ENCODE data around the gene COL15A1. TPM values are rescaled to one million over a fixed set of nuclear protein-coding genes. Genes with fewer than 3 reads are reported as not detected.
A peak's percentile ranks its signal among the peaks of the same experiment; 100 is the strongest.

The COL15A1 gene
- polyA plus RNA-seq, 4 donors, result 0.22 to 12.5 (median 2.5) TPM

GRCh38 chr9:99103054-99103895 lies 159.6 kb downstream of the COL15A1 start:
- no peaks in the 10 kb centered on the region for H3K36me3 ChIP-seq (ENCODE audit: control insufficient read depth in 3 of 3, insufficient read depth in 2 of 3, low read depth in 1 of 3, low read length in 3 of 3)
- no peak for FAIRE-seq
- DNase-seq, result peak; percentile 52 to 62
- 13 to 47% (median 41%) methylated on average over 11 of the region's 11 CpGs for WGBS, 3 donors
- H3K27me3 ChIP-seq (ENCODE audit: control insufficient read depth in 3 of 3, insufficient read depth in 3 of 3, low read length in 3 of 3), result no peaks in the 10 kb centered on the region
- peak overlapping the region in 1 of 3 donors; percentile 55 for H3K4me3 ChIP-seq (ENCODE audit: low read depth in 1 of 3, low read length in 3 of 3)
- peak overlapping the region in 2 of 3 donors; percentile 48 to 50 for H3K27ac ChIP-seq (ENCODE audit: low read depth in 1 of 3, low read length in 2 of 3)
- H3K9me3 ChIP-seq (ENCODE audit: control insufficient read depth in 2 of 2, insufficient read depth in 1 of 2, low read depth in 1 of 2, low read length in 1 of 2), result no peaks in the 10 kb centered on the region
- H3K4me1 ChIP-seq (ENCODE audit: control insufficient read depth in 3 of 3, insufficient read depth in 2 of 3, low read depth in 1 of 3, low read length in 2 of 3), result peaks cover 0 to 22% (median 5%) of the 10 kb centered on the region in 3 donors

DNA sequence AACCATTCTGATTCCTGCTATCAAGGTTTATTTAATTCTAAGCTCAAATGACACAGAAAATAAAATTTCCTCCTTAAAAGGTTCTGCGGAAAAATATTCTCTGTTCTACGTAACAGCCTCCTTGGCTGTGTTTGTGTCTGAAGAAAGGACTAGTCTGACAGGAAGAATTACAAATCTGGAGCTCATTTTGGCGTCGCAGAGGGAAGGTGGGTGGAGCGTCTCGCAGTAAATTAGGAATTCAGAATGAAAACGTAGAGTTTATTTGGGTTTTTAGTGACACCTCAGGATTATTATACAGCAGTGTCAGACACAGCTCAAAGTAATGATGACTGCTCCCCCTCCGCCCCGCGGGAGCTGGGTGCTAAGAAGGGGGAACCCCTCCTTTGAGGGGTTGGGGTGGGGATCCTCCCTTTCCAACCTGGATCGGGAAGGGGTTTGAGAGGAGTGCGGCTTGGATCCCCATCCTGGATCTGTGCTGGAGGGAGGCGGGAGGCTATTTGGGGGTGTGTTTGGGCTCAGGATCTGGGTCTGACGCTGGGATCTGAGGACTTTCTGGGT lies 160.3 kb downstream of the COL15A1 start:
- H3K4me3 ChIP-seq (ENCODE audit: low read depth in 1 of 3, low read length in 3 of 3), result peak overlapping the region in 2 of 3 donors; percentile 55 to 99
- no peaks in the 10 kb centered on the region for H3K9me3 ChIP-seq (ENCODE audit: control insufficient read depth in 2 of 2, insufficient read depth in 1 of 2, low read depth in 1 of 2, low read length in 1 of 2)
- WGBS, 3 donors, result 6 to 13% (median 10%) methylated on average over 14 of the region's 14 CpGs
- peak in 1 of 2 donors; percentile 25 for DNase-seq
- H3K36me3 ChIP-seq (ENCODE audit: control insufficient read depth in 3 of 3, insufficient read depth in 2 of 3, low read depth in 1 of 3, low read length in 3 of 3), result no peaks in the 10 kb centered on the region
- peak overlapping the region in 2 of 3 donors; percentile 48 to 91 for H3K27ac ChIP-seq (ENCODE audit: low read depth in 1 of 3, low read length in 2 of 3)
- FAIRE-seq, result no peak
- no peaks in the 10 kb centered on the region for H3K27me3 ChIP-seq (ENCODE audit: control insufficient read depth in 3 of 3, insufficient read depth in 3 of 3, low read length in 3 of 3)
- peaks cover 0 to 22% (median 11%) of the 10 kb centered on the region in 3 donors for H3K4me1 ChIP-seq (ENCODE audit: control insufficient read depth in 3 of 3, insufficient read depth in 2 of 3, low read depth in 1 of 3, low read length in 2 of 3)

GRCh38 chr9:99104459-99105151 lies 160.9 kb downstream of the COL15A1 start, which contains the start of gene TGFBR1:
Gene TGFBR1 (plus strand): TSS chr9:99105113. CDS start chr9:99105206, 93 bp downstream.
- H3K4me1 ChIP-seq (ENCODE audit: control insufficient read depth in 3 of 3, insufficient read depth in 2 of 3, low read depth in 1 of 3, low read length in 2 of 3), result peaks cover 0 to 22% (median 16%) of the 10 kb centered on the region in 3 donors
- 0 to 1% (median 0%) methylated on average over 36 to 60 of the region's 60 CpGs for WGBS, 3 donors
- no peaks in the 10 kb centered on the region for H3K9me3 ChIP-seq (ENCODE audit: control insufficient read depth in 2 of 2, insufficient read depth in 1 of 2, low read depth in 1 of 2, low read length in 1 of 2)

DNA sequence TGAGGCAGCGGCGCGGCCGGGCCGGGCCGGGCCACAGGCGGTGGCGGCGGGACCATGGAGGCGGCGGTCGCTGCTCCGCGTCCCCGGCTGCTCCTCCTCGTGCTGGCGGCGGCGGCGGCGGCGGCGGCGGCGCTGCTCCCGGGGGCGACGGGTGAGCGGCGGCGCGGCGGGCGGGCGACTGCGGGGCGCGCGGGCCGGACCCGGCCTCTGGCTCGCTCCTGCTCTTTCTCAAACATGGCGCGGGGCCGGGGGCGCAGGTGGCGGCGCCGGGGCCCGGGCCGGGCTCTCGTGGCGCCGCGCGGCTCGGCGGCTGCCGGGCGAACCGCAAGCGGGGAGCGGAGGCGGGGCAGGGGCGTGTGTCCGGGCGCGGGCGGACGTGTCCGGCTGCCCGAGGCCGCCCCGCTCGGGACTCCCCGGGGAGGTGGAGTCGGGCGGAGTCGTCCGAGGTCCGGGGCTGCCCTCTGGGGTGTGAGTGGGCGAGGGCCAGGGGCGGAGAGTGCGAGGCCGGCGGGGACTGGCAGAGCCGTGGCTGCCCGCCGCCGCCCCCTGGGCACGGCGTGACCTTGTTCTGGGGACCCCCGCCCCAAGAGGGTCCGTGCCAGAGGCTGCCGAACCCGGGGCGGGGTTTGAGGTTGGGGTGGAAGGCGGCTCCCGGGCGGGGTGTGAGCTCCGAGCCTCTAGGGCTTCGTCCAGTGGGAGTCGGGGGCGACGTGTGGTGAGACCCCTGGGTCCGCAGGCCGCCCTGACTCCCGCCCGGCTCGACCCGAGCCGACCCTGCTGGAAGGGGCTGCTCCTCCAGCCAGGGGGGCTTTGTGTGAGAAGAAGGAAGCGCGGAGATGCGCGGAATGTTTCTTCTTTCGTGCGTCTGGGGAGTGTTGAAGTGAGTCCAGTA lies 161.7 kb downstream of the COL15A1 start:
- Histone ChIP-seq H3K9me3 (ENCODE audit: control insufficient read depth in 2 of 2, insufficient read depth in 1 of 2, low read depth in 1 of 2, low read length in 1 of 2) (no peaks in the 10 kb centered on the region), H3K27me3 (ENCODE audit: control insufficient read depth in 3 of 3, insufficient read depth in 3 of 3, low read length in 3 of 3) (no peaks in the 10 kb centered on the region), H3K27ac (ENCODE audit: low read depth in 1 of 3, low read length in 2 of 3) (peak overlapping the region; percentile 60 to 90 (median 82)), H3K36me3 (ENCODE audit: control insufficient read depth in 3 of 3, insufficient read depth in 2 of 3, low read depth in 1 of 3, low read length in 3 of 3) (no peaks in the 10 kb centered on the region), H3K4me3 (ENCODE audit: low read depth in 1 of 3, low read length in 3 of 3) (peak overlapping the region; percentile 78 to 99 (median 86)), H3K4me1 (ENCODE audit: control insufficient read depth in 3 of 3, insufficient read depth in 2 of 3, low read depth in 1 of 3, low read length in 2 of 3) (peaks cover 0 to 22% (median 17%) of the 10 kb centered on the region in 3 donors)
- DNase-seq (peak; percentile 71 to 78), FAIRE-seq (no peak)
- 0 to 1% (median 1%) methylated on average over 42 to 118 of the region's 118 CpGs for WGBS, 3 donors

More at GRCh38 chr9:99104459-99105151, 160.9 kb downstream of the COL15A1 start, which contains the start of gene TGFBR1:
- peak within 1 kb of the TSS; percentile 60 to 91 (median 82) for H3K27ac ChIP-seq (ENCODE audit: low read depth in 1 of 3, low read length in 2 of 3)
- peak within 1 kb of the TSS; percentile 78 to 99 (median 86) for H3K4me3 ChIP-seq (ENCODE audit: low read depth in 1 of 3, low read length in 3 of 3)
- no peaks in the 10 kb centered on the region for H3K27me3 ChIP-seq (ENCODE audit: control insufficient read depth in 3 of 3, insufficient read depth in 3 of 3, low read length in 3 of 3)
- DNase-seq, result peak; percentile 93 to 96
- no peak for FAIRE-seq
- H3K36me3 ChIP-seq (ENCODE audit: control insufficient read depth in 3 of 3, insufficient read depth in 2 of 3, low read depth in 1 of 3, low read length in 3 of 3), result no peaks in the 10 kb centered on the region

GRCh38 chr9:99106044-99106375 lies 162.3 kb downstream of the COL15A1 start:
- H3K36me3 ChIP-seq (ENCODE audit: control insufficient read depth in 3 of 3, insufficient read depth in 2 of 3, low read depth in 1 of 3, low read length in 3 of 3), result no peaks in the 10 kb centered on the region
- peak overlapping the region; percentile 78 to 99 (median 86) for H3K4me3 ChIP-seq (ENCODE audit: low read depth in 1 of 3, low read length in 3 of 3)
- FAIRE-seq, result no peak
- H3K27ac ChIP-seq (ENCODE audit: low read depth in 1 of 3, low read length in 2 of 3), result peak overlapping the region in 2 of 3 donors; percentile 60 to 90
- peaks cover 0 to 22% (median 17%) of the 10 kb centered on the region in 3 donors for H3K4me1 ChIP-seq (ENCODE audit: control insufficient read depth in 3 of 3, insufficient read depth in 2 of 3, low read depth in 1 of 3, low read length in 2 of 3)
- no peaks in the 10 kb centered on the region for H3K27me3 ChIP-seq (ENCODE audit: control insufficient read depth in 3 of 3, insufficient read depth in 3 of 3, low read length in 3 of 3)
- no peaks in the 10 kb centered on the region for H3K9me3 ChIP-seq (ENCODE audit: control insufficient read depth in 2 of 2, insufficient read depth in 1 of 2, low read depth in 1 of 2, low read length in 1 of 2)
- no peak for DNase-seq
- WGBS, 3 donors, result 1 to 2% (median 2%) methylated on average over 9 of the region's 9 CpGs

DNA sequence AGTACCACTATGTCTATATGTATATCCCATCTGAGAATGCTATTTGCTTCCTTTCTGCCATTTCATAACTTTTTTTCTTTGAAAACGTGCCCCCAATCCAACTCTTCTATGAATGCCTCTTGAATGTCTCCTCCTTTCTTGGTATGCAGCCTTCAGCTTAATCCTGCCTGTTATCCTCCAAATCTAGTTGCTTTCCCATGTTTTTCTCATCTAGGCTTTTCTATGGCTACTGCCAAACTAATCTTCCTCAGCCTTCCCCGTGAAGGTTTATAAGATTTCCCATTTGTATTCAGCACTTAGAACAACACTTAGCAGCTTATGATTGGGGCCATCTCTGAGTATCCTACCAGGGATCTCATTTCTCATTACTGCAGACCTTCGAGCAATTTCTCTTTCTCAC lies 163.7 kb downstream of the COL15A1 start:
- 18 to 49% (median 31%) methylated on average over 3 of the region's 3 CpGs for WGBS, 3 donors
- peaks cover 0 to 22% (median 21%) of the 10 kb centered on the region in 3 donors for H3K4me1 ChIP-seq (ENCODE audit: control insufficient read depth in 3 of 3, insufficient read depth in 2 of 3, low read depth in 1 of 3, low read length in 2 of 3)
- H3K27ac ChIP-seq (ENCODE audit: low read depth in 1 of 3, low read length in 2 of 3), result peak overlapping the region in 1 of 3 donors; percentile 57
- no peaks in the 10 kb centered on the region for H3K36me3 ChIP-seq (ENCODE audit: control insufficient read depth in 3 of 3, insufficient read depth in 2 of 3, low read depth in 1 of 3, low read length in 3 of 3)
- H3K27me3 ChIP-seq (ENCODE audit: control insufficient read depth in 3 of 3, insufficient read depth in 3 of 3, low read length in 3 of 3), result no peaks in the 10 kb centered on the region
- no peak overlapping the region for H3K4me3 ChIP-seq (ENCODE audit: low read depth in 1 of 3, low read length in 3 of 3)
- DNase-seq, result no peak
- no peak for FAIRE-seq
- H3K9me3 ChIP-seq (ENCODE audit: control insufficient read depth in 2 of 2, insufficient read depth in 1 of 2, low read depth in 1 of 2, low read length in 1 of 2), result no peaks in the 10 kb centered on the region

DNA sequence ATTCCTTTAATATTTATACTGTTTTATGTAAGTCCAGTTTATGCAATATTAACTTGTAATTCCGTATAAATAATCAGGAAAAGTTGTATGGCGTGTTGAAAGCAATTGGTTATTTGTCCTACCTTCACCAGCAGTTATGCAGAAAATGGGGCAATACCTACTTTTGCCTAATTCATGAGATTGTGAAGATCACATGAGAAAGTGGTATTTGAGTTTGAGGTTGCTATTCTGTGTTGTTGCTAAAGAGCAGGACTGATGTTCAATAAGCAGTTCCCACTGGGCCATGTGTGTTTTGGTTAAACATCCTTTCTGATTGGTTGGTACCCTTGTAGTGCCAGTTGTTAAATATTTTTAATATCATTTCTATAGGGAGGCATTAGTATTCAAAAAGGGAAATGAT lies 164.4 kb downstream of the COL15A1 start:
- Histone ChIP-seq H3K27ac (ENCODE audit: low read depth in 1 of 3, low read length in 2 of 3) (no peak overlapping the region), H3K27me3 (ENCODE audit: control insufficient read depth in 3 of 3, insufficient read depth in 3 of 3, low read length in 3 of 3) (no peaks in the 10 kb centered on the region), H3K4me3 (ENCODE audit: low read depth in 1 of 3, low read length in 3 of 3) (no peak overlapping the region), H3K9me3 (ENCODE audit: control insufficient read depth in 2 of 2, insufficient read depth in 1 of 2, low read depth in 1 of 2, low read length in 1 of 2) (no peaks in the 10 kb centered on the region), H3K36me3 (ENCODE audit: control insufficient read depth in 3 of 3, insufficient read depth in 2 of 3, low read depth in 1 of 3, low read length in 3 of 3) (no peaks in the 10 kb centered on the region), H3K4me1 (ENCODE audit: control insufficient read depth in 3 of 3, insufficient read depth in 2 of 3, low read depth in 1 of 3, low read length in 2 of 3) (peaks cover under 1 to 26% (median 16%) of the 10 kb centered on the region in 3 donors)
- DNase-seq, result no peak
- 86 to 91% (median 88%) methylated on average over 2 of the region's 2 CpGs for WGBS, 3 donors
- FAIRE-seq, result no peak

Measured in small intestine (tissue), 7 donors.